GM18868 (cell line): ENCODE data around the gene MDN1.
"Not testable (repeated sequence)": the region's sequence is repeated elsewhere in the genome, so short reads cannot be mapped to it uniquely, and the experiment has no call there.

Experiments
- ATAC-seq: cut with Tn5 transposase; IDR thresholded peaks from one replicate; pipeline ENCODE4 v1.9.1; 2021; ENCODE audit warnings: mild to moderate bottlenecking, moderate library complexity; ENCODE audit not compliant: unreplicated experiment

Gene MDN1

GRCh38 chr6:89775150-89775549, 44.4 kb downstream of the MDN1 start:
- no peak for ATAC-seq

GRCh38 chr6:89769572-89769971, 50.0 kb downstream of the MDN1 start:
- ATAC-seq, result no peak

- ATAC-seq, result no peak
Observed at GRCh38 chr6:89768324-89768723, 51.3 kb downstream of the MDN1 start.

- ATAC-seq, result no peak
Observed at GRCh38 chr6:89763550-89763949, 56.0 kb downstream of the MDN1 start.

GRCh38 chr6:89758830-89759229, 60.8 kb downstream of the MDN1 start:
- no peak for ATAC-seq

- no peak for ATAC-seq
Observed at GRCh38 chr6:89750338-89750737, 69.3 kb downstream of the MDN1 start.

GRCh38 chr6:89749918-89750317, 69.7 kb downstream of the MDN1 start:
- ATAC-seq, result no peak

GRCh38 chr6:89745716-89746115, 73.9 kb downstream of the MDN1 start:
- no peak for ATAC-seq

GRCh38 chr6:89745096-89745495, 74.5 kb downstream of the MDN1 start:
- ATAC-seq, result no peak

GRCh38 chr6:89736893-89737292, 82.7 kb downstream of the MDN1 start:
- peak; percentile 76 for ATAC-seq

- no peak for ATAC-seq
Observed at GRCh38 chr6:89734526-89734925, 85.1 kb downstream of the MDN1 start.

GRCh38 chr6:89731924-89732567, 87.5 kb downstream of the MDN1 start:
- no peak for ATAC-seq

GRCh38 chr6:89731262-89731661, 88.3 kb downstream of the MDN1 start:
- ATAC-seq, result not testable (repeated sequence)

- no peak for ATAC-seq
Observed at GRCh38 chr6:89729818-89730217, 89.8 kb downstream of the MDN1 start.

- no peak for ATAC-seq
Observed at GRCh38 chr6:89727501-89727900, 92.1 kb downstream of the MDN1 start.

- ATAC-seq, result no peak
Observed at GRCh38 chr6:89724981-89725380, 94.6 kb downstream of the MDN1 start.

- no peak for ATAC-seq
Observed at GRCh38 chr6:89723046-89723445, 96.5 kb downstream of the MDN1 start.

- no peak for ATAC-seq
Observed at GRCh38 chr6:89716532-89716931, 103.1 kb downstream of the MDN1 start.

- no peak for ATAC-seq
Observed at GRCh38 chr6:89711801-89712200, 107.8 kb downstream of the MDN1 start.

GRCh38 chr6:89708316-89708715, 111.3 kb downstream of the MDN1 start:
- no peak for ATAC-seq

GRCh38 chr6:89707766-89708165, 111.8 kb downstream of the MDN1 start:
- no peak for ATAC-seq

- ATAC-seq, result no peak
Observed at GRCh38 chr6:89706121-89706520, 113.5 kb downstream of the MDN1 start.

- ATAC-seq, result no peak
Observed at GRCh38 chr6:89703292-89703691, 116.3 kb downstream of the MDN1 start.
